HG03571 (cell line): ENCODE measurements around the gene POLR3E.

Experiments used
- ATAC-seq: cut with Tn5 transposase; IDR thresholded peaks from one replicate; pipeline ENCODE4 v1.9.1; 2021; ENCODE audit not compliant: unreplicated experiment

The POLR3E gene

GRCh38 chr16:22316411-22316811, 19.2 kb downstream of the POLR3E start:
- no peak for ATAC-seq

GRCh38 chr16:22317001-22317530, 19.9 kb downstream of the POLR3E start:
- ATAC-seq: no peak

- no peak for ATAC-seq
Observed at GRCh38 chr16:22317625-22318024, 20.4 kb downstream of the POLR3E start.

DNA sequence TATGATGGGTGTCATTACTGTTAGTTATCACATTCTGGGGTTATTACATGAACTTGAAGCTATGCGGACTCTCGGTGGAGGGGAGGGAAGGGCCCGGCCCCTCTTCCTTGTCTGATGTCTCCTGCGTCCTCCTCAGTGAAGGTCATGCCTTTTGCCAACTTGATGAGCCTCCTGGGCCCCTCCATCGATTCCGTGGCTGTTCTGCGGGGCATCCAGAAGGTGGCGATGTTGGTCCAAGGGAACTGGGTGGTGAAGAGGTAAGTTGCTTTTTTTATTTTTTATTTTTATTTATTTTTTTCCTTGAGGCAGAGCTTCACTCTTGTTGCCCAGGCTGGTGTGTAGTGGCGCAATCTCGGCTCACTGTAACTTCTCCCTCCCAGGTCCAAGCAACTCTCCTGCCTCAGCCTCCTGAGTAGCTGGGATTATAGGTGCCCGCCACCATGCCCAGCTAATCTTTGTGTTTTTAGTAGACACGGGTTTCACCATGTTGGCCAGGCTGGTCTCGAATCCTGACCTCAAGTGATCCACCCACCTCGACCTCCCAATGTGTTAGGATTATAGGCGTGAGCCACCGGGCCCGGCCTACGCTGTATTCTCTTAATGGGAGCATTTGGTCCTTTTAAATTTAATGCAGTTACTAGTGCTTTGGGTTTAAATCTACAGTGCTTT, 21.6 kb downstream of the POLR3E start:
- ATAC-seq: no peak

DNA sequence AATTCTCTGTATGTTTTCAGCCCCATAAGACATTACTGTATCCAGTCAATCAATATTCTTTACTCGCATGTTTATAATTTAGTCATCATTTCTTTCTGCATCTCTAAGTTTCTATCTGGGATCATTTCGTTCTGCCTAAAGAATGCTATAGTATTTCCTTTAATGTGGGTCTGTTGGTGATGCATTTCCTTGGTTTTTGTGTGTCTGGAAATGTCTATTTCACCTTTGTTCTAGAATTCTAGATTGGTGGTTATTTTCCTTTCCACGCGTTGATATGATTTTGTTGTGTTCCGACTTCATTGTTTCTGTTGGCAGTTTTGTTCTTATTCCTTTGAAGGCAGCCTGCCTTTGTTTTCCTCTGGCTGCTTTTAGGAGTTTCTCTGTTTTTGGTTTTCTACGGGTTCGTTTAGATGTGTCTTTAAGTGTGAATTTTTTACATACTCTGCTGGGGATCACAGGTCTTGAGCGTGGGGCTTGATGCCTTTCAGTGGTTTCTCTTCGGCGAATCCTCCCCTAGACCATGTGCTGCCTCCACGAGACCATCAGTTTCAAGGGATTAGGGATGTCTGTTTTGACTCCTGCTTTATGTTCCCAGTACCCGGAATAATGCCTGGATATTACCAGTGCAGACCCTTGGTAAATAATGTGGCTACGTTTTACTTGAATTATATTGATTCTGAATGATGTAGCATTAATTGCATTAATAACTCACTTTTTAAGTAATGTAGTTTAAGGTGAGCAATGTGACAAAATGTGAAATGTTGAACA, 23.5 kb downstream of the POLR3E start:
- no peak for ATAC-seq

- ATAC-seq: no peak
Observed at GRCh38 chr16:22321340-22322001, 24.3 kb downstream of the POLR3E start.

DNA sequence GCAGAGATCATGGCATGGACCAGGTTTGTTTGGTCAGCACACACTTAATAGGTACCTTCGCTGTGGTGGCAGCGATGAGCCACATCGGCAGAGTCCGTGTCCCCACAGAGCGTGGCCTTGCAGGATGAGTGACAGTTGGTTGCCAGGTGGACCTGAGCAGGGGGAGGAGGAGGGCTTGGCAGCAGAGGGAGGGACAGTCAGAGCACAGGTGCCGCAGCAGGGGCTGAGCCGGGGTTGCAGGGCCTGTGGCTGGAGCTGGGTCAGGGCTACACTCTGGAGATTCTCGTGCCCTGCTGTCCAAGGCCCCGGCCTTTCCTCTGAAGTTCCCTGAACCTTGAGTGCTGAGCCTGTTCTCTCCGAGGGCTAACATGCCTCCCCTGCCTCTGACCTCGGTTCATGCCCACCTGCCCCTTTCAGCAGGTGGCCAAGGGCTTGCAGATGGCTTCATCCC, 24.8 kb downstream of the POLR3E start:
- ATAC-seq: no peak

DNA sequence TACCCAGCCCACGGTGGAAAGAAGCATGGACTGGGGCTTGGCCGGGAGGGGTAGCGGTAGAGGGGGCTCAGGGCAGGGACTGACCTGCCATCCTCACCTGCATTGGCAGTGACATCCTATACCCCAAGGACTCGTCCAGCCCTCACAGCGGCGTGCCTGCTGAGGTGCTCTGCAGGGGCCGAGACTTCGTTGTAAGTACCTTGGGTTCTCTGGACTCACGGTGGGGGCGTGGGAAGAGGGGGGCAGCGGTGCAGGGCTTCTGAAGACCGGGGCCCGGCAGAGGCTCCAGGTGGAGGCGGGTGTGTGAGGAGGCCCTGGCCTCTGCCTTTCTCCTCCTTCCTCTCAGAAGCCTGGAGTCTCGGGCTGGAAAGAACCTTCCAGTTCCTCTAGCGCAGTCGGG, 25.5 kb downstream of the POLR3E start:
- no peak for ATAC-seq

DNA sequence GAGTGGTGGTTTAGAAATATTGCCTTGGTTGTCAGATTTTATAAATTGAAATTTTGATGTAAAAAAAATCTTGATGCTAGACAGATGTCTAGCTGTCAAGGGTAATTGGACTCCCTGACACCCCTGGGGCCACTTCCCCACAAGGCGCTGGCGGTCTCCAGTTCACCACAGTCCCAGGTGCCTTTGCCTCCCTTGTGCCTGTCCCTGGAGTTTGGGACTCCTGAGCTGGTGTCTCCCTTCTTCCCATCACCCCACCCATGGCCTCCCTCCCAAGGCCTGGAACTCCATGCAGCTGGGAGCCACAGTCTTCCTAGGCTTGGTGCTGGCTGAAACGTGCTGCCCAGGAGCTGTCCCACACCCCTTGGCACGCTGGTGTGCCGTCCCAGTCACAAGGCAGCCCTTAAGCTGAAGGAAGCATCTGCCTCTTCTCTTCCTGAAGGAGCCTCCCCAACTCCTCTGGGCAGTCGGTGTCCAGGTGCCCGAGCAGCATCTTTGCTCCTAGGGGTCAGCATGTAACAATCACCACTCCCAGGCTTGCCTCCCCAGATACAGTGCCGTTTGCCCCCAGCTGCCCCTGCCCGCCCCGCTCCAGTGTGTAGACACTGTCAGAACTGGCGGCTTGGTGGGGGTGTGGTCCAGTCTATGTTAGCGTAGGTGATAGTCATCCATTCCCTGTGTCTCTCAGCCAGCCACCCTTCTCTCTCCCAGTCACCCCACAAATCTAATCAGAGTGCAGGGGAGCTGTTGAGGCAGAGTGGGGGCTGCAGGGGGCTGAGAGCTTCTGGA, 26.2 kb downstream of the POLR3E start:
- ATAC-seq: no peak

GRCh38 chr16:22323959-22324786, 27.0 kb downstream of the POLR3E start:
- ATAC-seq: no peak

DNA sequence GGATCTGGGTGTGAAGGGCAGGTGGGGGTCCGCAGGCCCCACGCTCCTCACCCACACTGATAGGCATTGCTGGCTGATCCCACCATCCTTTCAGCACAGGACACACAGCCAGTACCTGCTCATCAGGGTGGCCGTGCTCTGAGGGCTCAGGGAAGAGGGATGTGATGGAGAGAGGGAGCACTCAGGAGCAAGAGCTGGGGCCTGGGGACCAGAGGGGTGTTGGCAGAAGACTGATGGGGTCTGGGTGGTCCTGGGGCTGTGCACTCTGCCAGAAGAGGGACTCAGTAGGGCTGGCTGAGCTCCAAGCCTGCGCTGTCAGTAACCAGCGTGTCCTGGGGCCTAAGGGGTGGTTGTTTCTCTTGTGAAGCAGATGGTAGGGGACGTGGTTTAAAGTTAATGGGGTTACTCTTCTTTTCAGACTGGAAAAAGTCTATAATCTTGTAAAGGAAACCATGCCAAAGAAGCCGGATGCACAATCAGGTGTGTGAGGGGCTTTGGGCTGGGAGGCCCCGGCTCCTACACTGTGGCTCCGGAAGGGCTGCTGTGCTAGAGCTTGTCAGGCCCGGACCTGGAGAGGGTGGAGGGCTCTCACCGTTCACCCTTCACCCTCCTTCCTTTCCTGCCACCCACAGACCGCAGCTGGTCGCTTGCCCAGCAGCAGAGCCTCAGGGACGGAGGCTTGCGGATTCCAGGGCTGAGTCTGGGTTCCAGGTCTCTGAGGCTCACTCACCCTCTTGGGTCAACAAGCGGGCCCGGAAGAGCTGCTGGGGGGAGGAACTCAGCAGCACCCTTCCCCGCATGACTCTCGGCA, 27.8 kb downstream of the POLR3E start:
- ATAC-seq: no peak

GRCh38 chr16:22325598-22326368, 28.6 kb downstream of the POLR3E start:
- no peak for ATAC-seq

- ATAC-seq: no peak
Observed at GRCh38 chr16:22326369-22326652, 29.1 kb downstream of the POLR3E start.

DNA sequence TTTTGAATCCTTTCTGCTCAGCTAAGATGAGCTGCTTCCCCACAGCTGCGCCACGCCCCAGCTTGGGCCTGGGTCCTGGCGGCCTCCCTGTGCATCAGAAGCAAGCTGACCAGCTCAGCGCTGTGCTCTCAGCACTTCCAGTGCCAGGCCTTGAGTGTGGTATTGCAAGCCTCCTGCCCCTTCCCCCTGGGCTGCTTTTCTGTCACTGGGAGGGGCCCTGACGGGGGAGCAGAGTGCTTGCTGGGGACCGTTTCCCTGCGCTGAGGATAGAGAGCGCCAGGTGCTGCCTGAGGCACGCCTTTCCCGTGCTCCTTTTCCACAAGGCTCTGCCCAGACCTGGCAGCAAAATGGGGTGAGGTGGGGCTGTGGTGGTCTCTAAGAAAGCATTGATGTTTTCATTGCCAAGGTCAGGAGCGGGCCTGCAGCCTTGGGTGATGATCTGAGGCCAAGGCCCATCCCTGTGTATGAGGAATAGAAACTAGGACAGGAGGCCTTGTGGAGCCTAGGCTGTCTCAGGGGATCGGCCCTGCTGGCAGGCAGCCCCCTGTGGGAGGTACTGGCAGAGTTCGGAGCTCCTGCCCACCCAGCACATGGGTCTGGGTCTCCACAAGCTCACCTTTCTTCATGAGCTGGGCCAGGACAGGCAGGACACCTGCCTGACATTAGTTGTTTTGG, 29.7 kb downstream of the POLR3E start:
- ATAC-seq: no peak

GRCh38 chr16:22327446-22327775, 30.2 kb downstream of the POLR3E start:
- ATAC-seq: no peak

- ATAC-seq: no peak
Observed at GRCh38 chr16:22328081-22328725, 31.0 kb downstream of the POLR3E start.

GRCh38 chr16:22329199-22329695, 32.0 kb downstream of the POLR3E start:
- ATAC-seq: no peak

- no peak for ATAC-seq
Observed at GRCh38 chr16:22330326-22330725, 33.1 kb downstream of the POLR3E start.
